Measurements from ENCODE around the gene B3GNT5.

Gene B3GNT5

DNA sequence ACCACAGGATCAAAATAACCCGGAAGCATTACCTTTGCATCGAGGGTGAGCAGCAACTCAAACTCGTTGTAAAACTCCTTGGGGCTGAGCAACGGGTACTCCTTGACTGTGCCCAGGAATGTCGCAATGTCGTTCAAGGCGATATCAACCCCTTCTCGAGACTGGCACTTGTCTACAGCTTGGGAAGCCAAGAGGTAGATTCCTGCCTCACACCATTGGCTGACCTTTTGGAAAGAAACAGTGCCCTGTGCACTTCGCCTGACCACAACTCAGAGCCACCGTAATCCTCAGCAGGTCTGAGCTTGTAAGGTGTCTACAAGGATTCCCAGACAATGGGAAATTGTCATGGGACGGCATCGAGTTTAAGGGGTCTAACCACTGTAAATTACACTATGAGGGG lies 43.9 kb downstream of the B3GNT5 start:
- no peak for DNase-seq

DNA sequence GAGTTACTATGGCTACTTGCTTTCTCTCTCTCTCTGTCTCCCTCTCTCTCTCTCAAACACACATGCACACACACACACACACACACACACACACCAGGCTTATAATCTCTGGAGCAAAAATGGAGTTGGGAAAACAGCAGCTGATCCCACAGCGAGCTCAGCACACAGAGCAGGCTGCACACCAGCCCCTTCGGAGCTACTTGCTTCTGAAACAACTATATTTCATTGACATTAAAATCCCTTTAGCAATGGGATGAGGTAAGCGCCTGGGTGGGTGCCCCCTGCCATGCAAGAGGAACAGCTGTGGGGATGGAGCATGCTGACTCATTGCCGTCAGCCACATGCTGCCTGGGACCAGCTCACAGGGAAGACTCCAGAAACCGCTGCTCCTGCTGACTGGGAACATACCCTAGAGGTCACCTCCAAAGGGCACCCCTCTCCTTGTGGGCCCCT lies 45.7 kb downstream of the B3GNT5 start:
- no peak for DNase-seq

DNA sequence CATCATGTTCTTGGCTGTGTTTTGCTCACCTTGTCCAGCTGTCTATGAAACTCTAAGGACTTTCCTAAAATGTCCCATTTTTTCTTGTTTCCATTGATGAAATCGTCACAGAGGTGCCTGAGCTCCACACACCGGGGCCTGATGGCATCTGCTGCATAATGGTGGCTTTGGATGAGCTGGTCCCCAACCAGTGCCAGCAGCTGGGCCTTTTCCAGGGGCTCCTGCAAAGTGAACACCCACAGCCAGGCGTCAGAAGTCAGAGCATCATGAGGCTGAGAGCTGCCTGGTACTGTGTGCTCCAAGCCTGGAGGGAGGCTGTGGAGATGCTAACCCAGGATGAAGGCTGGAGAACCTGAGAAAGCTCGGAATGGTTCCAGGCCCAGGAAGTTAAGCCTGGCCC lies 46.9 kb downstream of the B3GNT5 start:
- no peak for DNase-seq

DNA sequence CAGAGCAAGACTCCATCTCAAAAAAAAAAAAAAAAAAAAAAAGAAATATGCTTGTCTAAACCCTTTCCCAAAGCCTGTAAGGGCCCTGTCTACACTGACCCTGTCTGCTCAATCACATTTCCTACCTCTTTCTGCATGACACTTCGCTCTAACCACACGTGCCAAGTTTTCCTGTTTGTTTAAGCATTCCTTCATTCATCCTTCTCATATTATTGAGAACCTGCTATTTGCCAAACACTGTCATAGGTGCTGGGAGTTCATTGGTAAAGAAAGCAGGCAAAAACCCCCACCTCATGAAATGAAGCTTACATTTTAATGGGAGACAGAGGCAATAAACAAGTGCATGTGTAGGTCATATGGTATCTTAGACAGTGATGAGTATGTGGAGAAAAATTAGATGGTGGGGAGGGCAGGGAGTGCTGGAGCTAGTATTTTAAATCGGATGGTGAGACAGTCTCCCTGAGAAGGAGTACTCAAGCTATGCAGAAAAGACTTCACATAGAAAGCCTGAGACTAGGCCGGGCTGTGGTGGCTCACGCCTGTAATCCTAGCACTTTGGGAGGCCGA lies 48.0 kb downstream of the B3GNT5 start:
- no peak for DNase-seq

- DNase-seq, result no peak
Measured at GRCh38 chr3:183301937-183302580, 49.0 kb downstream of the B3GNT5 start.

- DNase-seq, result no peak
Measured at GRCh38 chr3:183303690-183304089, 50.6 kb downstream of the B3GNT5 start.

GRCh38 chr3:183306798-183307671 lies 54.0 kb downstream of the B3GNT5 start:
- no peak for DNase-seq

- DNase-seq, result no peak
Measured at GRCh38 chr3:183307749-183308148, 54.7 kb downstream of the B3GNT5 start.

GRCh38 chr3:183308751-183309150 lies 55.7 kb downstream of the B3GNT5 start:
- DNase-seq, result no peak

DNA sequence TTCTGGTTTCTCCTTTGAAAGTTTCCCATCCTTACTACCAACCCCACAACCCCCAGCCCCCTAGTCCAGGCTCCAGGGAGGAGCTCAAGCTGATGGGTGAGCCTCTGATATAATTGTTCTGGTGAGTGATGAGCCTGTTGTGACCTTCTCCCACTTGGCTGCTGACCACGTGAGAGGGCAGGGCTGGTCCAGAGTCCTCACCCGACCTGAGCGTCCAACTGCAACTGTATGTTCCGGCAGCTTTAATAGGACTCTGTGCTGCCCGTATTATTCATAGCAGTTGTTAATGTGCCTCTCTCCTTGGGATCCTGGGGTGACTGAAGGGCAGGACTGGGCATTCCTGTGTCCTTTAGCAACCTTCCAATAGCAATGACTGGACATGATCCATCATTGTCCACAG lies 56.2 kb downstream of the B3GNT5 start:
- DNase-seq, result no peak

DNA sequence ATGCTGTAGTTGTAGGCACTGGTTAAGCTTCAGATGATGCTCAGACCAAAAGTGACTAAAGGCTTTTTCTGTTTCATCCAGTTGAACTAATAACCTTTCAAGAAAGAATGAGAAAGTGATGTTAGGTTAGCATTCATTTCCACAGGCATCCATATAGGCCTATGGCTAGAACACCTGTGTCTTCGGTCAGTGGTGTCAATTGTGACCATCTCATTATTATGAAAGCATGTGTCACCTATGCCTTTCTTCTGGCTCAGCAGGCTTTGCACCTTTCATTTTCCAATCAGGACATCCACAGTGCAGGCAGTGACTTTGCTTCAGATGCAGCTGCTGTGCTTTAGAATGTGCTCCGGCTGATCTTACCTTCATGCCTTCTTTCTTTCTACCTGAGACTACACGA lies 57.9 kb downstream of the B3GNT5 start:
- no peak for DNase-seq

GRCh38 chr3:183312433-183312832 lies 59.4 kb downstream of the B3GNT5 start:
- no peak for DNase-seq

GRCh38 chr3:183313351-183313750 lies 60.3 kb downstream of the B3GNT5 start:
- no peak for DNase-seq

DNA sequence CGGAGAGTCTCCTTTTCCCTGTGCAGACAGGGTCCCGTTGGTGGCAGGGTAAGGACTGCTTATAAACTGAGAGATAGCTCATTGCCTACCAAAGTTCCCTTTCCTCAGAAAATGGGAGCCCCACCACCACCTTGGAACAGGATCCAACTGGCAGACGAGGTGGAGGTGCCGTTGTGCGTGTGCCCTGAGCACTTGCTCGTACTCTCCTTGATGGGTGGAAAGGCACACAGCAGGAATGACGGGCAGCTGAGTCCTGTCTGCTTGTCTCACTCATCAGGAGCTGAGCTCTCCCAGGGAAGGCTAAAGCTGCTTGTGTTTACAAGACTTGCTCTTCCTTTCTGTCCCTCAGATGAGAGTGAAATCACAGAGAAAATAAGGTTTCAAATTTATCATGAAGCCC lies 60.7 kb downstream of the B3GNT5 start:
- DNase-seq, result no peak

GRCh38 chr3:183315739-183316138 lies 62.7 kb downstream of the B3GNT5 start:
- no peak for DNase-seq

DNA sequence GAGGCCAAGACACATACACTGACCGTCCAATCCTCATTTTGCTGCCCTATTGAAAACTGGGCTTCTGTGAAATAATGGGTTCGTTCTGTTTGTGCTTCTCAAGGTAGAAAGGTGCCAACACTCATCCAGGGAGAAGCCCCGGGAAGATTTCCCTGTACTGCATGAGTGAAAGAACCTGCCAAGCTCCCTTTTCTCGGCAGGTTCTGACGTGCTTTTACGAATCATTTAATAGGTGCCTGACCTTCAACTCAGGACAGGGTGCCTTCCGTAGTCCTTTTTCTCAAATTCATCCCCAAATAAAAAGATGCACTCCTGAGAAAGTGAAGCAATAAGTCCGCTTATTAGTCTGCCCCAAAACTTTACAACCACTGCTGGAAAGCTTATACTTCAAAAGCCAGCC lies 64.2 kb downstream of the B3GNT5 start:
- DNase-seq, result no peak

GRCh38 chr3:183317886-183318865 lies 65.1 kb downstream of the B3GNT5 start:
- DNase-seq, result no peak

DNA sequence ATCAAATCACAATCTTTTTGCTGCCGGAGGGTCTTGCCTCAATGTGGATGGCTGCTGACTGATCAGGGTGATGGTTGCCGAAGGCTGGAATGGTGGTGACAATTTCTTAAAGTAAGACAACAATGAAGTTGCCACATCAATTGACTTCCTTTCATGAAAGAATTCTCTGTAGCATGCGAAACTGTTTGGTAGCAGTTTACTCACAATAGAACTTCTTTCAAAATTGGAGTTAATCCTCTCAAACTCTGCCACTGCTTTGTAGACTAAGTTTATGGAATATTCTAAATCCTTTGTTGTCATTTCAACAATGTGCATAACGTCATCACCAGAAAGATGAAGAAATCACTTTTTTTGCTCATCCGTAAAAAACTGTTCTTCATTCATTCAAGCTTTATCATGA lies 65.8 kb downstream of the B3GNT5 start:
- no peak for DNase-seq

- no peak for DNase-seq
Measured at GRCh38 chr3:183319371-183319770, 66.3 kb downstream of the B3GNT5 start.

Measured in NCI-H1105 treated with DMSO at 0.1 percent for 48 hours (cell line).